Stimulated activated CD4-positive, alpha-beta T cell treated with anti-CD3 and anti-CD28 coated beads, TNF-alpha, amount 100 ng/mL, for 4 hours (primary cell): ENCODE measurements around the gene HOXD8.

ENCODE experiments used
- DNase-seq, 3 experiments: peaks; one replicate each; pipeline ENCODE4 v3.0.0-alpha.2; 2020; ENCODE audit warnings: low read depth in 3 of 3

The HOXD8 gene

GRCh38 chr2:176128982-176129796 is at the start of gene HOXD8:
Gene HOXD8 (plus strand): TSS chr2:176129705. CDS start chr2:176130367, 662 bp downstream.
- no peak for DNase-seq

DNA sequence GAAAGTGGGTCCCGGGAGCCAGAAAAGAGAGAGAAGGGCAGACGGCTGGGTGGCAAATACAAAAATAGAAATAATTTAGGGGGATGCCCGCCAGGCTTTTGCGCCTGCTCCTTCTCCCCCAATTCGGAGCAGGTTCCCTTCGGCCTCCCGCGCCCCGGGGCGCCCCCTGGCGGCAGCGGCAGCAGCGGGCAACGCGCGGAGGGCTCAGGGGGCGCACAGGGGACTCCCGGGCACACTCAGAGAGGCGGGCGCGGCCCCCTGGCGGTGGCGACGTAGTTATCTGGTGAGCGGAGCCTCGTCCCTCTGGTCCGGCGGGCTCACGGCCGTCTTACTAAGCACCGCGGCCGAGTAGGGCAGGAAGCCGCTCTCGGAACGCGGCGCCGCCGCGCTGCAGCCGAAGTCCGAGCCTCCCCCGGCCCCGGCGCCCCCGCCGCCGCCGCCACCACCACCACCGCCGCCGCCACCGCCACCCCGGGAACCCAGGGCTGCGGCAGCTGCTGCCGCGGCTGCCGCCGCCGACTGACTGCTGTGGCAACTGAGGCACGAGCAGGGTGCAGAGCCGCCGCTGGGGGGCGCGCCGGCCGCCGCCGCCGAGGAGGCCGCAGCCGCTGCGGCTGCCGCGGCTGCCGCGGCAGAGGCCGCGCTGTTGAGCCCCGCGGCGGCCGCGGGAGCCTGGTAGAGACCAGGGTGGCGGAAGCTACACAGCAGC is 49.5 kb upstream of the HOXD8 start:
- no peak for DNase-seq

- no peak for DNase-seq
Measured at GRCh38 chr2:176080540-176081375, 48.7 kb upstream of the HOXD8 start.

DNA sequence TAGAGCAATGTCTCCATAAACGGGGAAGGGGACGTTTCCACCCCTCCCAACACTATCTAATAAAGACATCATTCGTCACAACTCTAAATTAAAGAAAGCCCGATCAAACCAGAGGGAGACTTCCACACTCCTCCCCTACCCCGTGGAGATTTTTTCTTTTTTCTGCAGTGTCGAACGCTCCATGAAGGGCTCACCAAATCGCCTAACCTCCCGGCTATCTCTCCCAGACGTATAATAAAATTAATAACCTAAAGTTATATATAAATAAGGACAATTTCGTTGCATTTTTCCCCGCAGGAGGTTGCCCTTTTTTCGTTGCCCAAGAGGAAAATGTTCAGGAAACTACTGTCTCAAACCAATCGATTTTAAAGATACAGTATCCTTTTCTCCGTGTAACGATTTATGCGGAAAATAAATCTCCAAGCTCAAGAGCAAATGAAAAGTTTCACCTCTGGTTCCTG is 48.1 kb upstream of the HOXD8 start:
- no peak for DNase-seq

DNA sequence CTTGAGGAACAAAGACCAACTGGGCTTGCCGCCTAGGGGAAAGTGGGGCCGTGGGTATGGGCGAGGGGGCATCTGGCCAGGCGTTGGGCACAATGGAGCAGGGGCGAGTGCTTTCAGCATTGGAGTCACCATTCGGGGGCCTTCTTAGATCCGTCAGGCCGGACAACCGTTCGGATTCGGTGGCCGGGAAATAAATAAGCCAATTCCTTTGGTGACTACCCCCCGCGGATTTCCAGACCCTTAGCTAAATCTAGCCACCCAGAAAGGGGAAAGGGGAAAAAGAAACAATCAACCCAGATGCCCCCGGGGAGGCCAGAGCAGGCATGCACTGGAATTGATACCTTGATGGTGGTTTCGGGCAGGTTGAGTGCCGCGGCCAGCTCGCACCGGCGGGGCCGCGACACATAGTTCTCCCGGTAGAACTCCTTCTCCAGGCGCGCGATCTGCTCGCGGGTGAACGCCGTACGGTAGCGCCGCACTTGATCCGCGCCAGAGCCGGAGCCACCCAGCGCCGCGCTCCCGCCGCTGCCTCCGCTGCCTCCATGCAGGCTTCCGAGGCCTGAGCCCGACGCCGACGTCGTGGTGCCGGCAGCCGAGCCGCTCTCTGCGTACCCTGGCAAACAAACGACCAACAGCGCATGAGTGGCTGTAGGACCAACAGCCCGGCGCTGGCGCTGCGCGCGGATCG is 47.5 kb upstream of the HOXD8 start:
- no peak for DNase-seq

GRCh38 chr2:176082525-176082823 is 47.0 kb upstream of the HOXD8 start:
- DNase-seq, result no peak

- DNase-seq, result no peak
Measured at GRCh38 chr2:176082824-176083751, 46.4 kb upstream of the HOXD8 start.

DNA sequence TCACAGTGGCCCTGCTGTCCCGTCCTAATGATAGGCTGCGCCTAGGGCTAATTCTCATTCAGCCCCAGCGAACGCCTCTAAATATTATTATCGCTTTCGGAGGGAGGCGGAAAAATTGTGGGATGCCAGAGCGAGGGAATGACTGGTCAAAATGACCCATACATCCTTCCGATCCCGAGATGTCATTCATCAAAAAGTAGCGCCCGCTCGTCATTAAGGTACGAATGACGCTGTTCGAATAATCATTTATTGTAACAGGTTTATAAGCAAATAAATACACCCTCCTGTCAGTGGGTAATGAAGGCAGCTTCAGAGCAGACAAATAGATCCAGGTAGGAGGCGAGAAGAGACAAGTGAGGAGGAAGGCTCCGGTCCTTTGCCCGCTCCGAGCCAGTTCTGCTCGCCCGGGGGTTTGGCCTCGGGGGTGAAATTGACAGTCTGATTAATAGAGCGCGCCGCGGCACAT is 45.7 kb upstream of the HOXD8 start, which contains the start of gene EVX2:
EVX2 (minus strand) TSS at position 167 of the 466 bp plus-strand sequence. CDS start 186 bp downstream, outside the sequence.
- no peak for DNase-seq

DNA sequence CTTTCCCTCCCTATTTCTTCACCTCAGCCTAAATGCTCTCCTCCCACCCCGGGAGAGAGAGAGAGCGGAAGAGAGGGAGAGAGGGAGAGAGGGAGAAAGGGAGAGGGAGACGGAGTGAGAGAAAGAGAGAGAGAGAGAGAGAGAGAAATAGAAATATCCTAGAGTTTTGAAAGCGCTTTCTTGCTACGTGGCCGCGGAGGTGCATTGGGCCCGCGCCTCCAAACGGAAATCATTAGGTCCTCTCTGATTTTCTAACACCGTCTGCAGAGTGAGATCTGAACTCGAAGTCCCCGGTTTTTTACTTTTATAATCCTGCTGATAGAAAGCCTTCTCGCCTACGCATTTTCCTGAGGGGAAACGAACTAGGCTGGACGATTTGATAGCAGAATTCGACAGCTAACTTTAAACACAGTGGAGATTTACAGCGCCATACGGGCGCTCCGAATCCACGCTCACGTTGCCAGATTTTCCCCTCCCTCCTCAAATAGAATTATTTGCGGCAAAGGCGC is 44.8 kb upstream of the HOXD8 start:
- DNase-seq, result no peak

DNA sequence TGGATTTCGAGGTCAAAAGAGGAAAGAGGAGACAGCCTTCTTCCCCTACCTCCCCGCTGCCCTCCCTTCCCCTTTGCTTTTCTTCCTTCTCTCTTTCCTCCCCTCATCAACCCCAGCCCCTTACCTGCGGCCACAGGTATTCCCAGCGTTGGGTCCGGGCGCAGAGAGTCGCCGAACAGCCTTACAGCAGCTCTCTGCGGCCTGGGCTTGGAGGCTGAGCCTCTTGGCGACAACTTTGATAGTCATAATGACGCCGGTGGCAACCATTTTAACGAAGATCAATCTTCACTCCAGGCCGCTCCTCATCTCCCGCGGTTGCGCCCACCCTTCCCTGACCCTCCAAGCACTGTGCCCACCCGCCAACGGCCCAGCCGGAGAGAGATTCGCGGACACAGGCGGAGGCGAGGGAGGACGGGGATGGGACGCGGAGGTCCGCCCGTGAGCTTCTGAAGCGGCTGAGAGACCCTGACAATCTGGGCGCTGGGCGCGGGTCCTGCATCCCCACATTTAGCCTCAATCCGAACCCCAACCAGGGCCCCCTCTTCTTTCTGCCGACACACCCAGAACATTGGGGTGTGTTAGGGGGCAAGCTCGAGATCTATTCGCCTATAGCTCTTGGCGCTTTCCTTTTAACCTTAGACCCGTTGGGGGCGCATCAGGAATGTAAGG is 44.3 kb upstream of the HOXD8 start:
- DNase-seq, result no peak

DNA sequence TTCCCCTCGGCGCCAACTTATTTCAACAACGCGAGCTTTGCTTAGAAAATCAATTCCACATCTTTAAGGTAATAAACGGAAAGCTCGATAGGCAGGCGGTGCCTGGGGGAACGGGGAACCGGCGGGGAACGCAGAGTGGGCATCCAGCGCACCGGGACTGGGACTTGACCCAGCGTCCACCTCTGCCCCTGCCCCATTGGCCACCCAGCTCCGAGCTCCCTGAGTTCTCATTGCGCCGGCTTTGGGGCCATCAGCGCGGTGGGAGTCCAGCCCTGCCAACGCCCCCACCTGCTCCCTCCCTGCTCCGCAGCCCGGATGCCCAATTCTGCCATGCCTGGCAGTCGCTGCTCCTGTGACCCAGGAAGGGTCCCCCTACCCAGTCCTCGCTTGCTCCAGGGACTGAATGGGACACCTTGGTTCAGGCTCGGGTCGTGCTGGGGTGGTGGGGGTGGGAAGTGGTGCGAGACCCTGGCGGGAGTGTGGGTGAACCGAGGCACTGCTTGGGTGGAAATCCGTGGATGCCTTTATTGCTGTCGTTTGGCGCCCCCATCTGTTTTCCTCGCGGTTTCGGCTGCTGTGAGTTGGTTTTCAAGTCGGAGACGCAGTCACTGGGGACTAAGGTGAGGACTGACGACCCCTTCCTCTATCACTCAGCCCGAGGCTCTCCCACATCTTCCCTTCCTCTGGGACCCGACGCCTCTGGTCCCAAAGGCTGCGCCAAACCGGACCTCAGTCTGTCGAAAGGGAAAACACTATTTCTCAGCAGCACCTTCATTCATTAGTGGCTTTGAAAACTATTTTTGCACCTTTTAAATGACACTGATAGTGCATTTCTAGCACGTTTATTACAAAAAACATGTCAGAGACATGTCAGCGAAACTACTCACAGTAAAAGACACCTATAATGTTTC is 43.4 kb upstream of the HOXD8 start:
- DNase-seq, result no peak

GRCh38 chr2:176087330-176088047 is 42.0 kb upstream of the HOXD8 start:
- no peak for DNase-seq

DNA sequence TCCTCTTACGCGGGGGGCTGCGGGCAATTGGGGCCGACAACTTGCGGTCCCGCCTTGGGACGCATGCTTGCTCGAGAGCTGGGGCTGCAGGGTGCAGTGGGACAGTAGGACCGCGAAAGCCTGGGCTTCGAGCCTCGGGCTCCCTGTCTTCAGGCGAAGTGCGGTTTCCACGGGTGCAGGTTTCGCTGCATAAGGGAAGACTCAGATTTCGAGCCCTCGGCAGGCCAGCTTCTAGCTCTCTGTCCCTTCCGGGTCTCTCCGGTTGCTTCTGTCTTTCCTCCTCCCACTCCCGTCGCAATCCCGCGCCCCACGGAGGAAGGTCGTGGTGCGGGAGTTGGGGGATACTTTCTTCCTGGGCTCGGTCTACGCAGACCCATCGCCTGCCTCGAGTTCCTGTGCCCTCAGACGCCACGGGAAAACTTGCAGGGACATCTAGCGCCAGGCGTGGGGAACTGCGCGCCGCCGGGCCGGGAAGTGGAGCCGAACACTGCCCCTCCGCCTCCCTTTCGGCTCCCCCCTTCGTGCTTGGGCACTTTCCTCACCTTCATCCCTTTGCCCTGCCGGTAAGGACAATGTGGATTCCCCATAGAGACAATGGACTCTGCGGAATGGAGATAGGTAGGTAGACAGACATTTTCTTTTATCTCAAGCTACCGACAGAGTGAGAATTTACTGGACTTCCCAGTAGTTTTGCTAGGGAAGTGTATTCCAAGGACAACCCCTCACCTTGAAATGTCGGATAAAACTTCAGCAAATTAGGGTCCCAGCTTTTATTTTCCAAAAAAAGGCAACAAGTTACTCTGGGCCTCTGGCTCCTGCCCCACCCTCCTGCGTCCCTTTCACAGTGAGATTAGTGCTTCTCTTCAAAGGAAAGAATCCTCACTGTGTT is 41.2 kb upstream of the HOXD8 start:
- DNase-seq, result no peak

DNA sequence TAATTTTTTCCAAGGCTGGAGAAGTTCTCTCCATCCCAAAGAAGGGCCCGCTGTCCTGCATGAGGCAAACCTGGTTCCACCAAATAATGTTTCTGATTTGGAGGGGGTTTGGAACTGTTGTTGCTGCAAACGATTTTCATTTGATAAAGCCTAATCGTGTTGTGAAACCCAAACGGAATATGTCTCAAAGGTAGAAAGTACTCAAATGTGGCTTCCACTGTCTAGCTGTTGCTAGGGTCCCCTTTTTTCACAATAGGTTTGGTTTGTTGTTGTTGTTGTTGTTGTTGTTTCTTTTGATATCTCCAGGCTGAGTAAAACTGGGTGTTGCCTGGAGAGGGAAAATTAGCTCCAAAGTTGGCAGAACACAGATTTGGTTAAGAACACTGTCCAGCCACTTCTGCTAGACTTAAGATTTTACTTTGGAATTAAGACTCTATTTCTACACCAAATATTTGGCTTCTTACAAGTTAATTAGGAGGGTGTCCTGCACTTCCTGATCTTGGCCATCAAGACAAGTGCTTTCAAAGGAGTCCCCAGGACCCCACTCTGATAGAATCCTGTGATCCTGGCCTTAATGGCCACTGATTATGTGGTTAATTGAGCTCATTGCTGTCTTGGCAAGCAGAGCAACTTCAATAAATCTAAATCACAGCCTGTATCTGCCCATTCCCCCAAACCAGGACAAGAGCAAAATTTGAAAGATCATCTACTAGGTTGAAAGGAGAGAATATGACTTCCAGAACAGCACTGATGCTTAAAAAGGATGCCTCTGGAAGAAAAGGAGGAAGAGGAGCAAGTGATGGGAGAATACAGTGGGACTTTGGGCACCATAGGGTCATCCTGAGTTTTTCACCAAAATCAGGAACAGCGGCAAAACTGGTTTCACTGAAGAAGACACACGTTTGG is 40.3 kb upstream of the HOXD8 start:
- DNase-seq, result no peak

DNA sequence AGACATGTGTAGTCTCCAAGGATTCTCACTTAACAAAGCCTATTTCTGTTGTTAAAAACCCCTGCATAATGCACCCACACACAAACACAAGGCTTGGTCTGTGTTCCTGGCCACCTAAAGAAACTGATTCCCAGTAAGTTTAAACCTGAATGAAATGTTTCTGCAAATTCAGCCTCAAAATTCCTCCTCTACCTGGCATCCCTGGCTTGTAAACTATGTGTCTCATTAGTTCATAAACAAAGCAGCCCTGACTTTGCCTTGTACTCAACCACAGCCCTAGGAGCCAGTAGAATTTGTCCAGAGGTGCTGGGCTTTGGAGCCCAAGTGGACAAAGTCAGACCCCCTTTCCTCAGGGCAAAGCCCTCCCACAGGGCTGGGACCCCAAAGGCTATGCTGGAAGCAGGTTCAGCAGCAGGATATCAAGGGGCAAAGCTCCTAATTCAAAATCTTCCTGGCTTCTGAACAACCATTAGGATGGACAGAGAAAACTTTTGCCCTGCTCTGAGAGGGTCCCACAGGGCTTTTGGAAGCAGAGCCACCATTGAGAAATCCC is 39.6 kb upstream of the HOXD8 start:
- no peak for DNase-seq

DNA sequence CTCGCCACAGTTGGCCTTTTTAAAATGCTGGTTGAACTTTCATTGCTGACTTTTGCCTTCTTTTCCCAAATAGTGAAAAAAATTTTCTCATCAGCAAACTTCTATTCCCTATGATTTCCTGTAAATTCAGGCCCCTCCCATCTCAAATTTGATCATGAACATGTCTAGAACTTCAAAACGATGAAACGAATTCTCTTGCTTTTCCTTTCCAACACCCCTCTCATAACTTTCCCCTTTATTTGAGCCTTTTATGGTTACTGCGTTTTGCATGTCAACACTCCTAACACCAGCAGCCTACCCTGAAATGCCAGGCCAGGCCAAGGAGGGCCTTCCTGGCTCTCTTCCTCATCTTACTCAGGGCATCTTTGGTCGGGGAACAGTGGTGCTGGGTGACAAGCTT is 38.6 kb upstream of the HOXD8 start:
- no peak for DNase-seq
